ENCODE data around the gene DNAJC18.

GRCh38 chr5:139453683-139454567 lies 14.6 kb upstream of the DNAJC18 start:
- TF ChIP-seq CTCF (IDR thresholded peaks at IDR 0.05) (no peak), POLR2A (IDR thresholded peaks at IDR 0.05) (no peak)

All from gastroesophageal sphincter (tissue), 3 donors.